Esophagus muscularis mucosa (tissue), 4 donors: ENCODE data around the gene KRTAP10-3. TPM values are rescaled to one million over a fixed set of nuclear protein-coding genes. Genes with fewer than 3 reads are reported as not detected.

Source experiments
- DNase-seq: peaks from one replicate; pipeline ENCODE4 v3.0.0-alpha.2; 2017; ENCODE audit errors: extremely low spot score
- H3K27ac ChIP-seq, 4 donors: fragments of 200-600 bp; sonication (generic); replicated peaks in 1 of 4; 1 replicate in 3 of 4; 2 replicates in 1 of 4; pipeline ENCODE4 v1.5.1; 2016 to 2019; ENCODE audit warnings: mild to moderate bottlenecking in 1 of 4
- H3K27me3 ChIP-seq, 4 donors: fragments of 200-600 bp; sonication (generic); one replicate each; pipeline versions ENCODE4 v1.5.1 to v1.6.0; 2016 to 2019
- H3K36me3 ChIP-seq, 4 donors: fragments of 200-600 bp; sonication (generic); one replicate each; pipeline ENCODE4 v1.5.1; 2016 to 2019
- H3K4me1 ChIP-seq, 4 donors: fragments of 200-600 bp; sonication (generic); one replicate each; pipeline ENCODE4 v1.5.1; 2016 to 2019
- H3K4me3 ChIP-seq, 4 donors: fragments of 200-600 bp; sonication (generic); 1 replicate in 2 of 4; 2 replicates in 2 of 4; pipeline ENCODE4 v1.5.1; 2016 to 2019; ENCODE audit warnings: mild to moderate bottlenecking in 4 of 4, moderate library complexity in 1 of 4
- H3K9me3 ChIP-seq, 4 donors: fragments of 200-600 bp; sonication (generic); 1 replicate in 3 of 4; 2 replicates in 1 of 4; pipeline ENCODE4 v1.5.1; 2016 to 2019
- CTCF ChIP-seq, 3 experiments: fragments of 200-600 bp in 2 of 3; fragments of 450-650 bp in 1 of 3; sonication (generic) in 2 of 3; IDR thresholded peaks; one replicate each; pipeline ENCODE4 v1.5.1; 2017 to 2019; ENCODE audit warnings: antibody characterized with exemption in 3 of 3, mild to moderate bottlenecking in 2 of 3, moderate library complexity in 1 of 3
- EP300 ChIP-seq: sonication (generic); formaldehyde crosslinking; IDR thresholded peaks from one replicate; pipeline ENCODE4 v1.6.1; 2017; ENCODE audit warnings: antibody characterized with exemption
- POLR2A ChIP-seq: fragments of 450-650 bp; IDR thresholded peaks from one replicate; pipeline ENCODE4 v1.6.1; 2017; ENCODE audit warnings: antibody characterized with exemption, moderate library complexity, mild to moderate bottlenecking, low read depth
- POLR2AphosphoS5 ChIP-seq, 2 donors: sonication (generic); formaldehyde crosslinking; IDR thresholded peaks; one replicate each; pipeline ENCODE4 v1.6.1; 2017; ENCODE audit warnings: antibody characterized with exemption in 2 of 2
- WGBS: methylation state at CpG from one replicate; pipeline ENCODE4 v1.1.5; 2018; 5-methylcytosine and 5-hydroxymethylcytosine counted together
- intact Hi-C: fragments of 100-400 bp; cut with DNase I; formaldehyde crosslinking; loops from one replicate; pipeline ENCODE4 v1.15.1; 2023
- total RNA-seq, 4 donors: library from RNA; depleted of rRNA; stranded (reverse); fragments of >200 nt; gene quantifications; one replicate each; pipeline versions ENCODE4 v1.1.0 to v1.2.1, GENCODE V29; 2016

KRTAP10-3 gene
- total RNA-seq, 4 donors from 2014 or later: not detected

DNA sequence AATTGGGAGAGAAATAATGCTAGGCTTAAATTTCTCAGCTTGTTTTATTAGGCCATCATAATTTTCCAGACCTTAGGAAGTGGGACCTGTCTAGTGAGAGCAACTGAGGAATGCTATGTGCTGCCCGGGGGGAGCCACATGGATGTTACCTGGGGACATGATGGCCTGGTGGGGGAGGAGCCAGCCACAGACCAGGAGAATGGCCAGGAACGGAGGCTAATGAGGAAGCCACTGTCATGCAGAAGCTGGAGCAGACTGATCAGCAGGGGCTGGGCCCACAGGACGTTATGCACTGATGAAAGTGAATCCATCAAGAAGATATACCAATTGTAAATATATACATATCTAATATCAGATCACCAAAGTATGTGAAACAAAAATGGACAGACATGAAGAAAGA, 14.0 kb downstream of the KRTAP10-3 start:
- peak; percentile 78 for DNase-seq
- Histone ChIP-seq H3K27ac (no peak overlapping the region), H3K9me3 (peaks cover 0 to 27% (median 8%) of the 10 kb centered on the region in 4 donors), H3K4me1 (peaks cover 0 to 10% (median 9%) of the 10 kb centered on the region in 4 donors), H3K4me3 (no peak overlapping the region), H3K36me3 (no peaks in the 10 kb centered on the region), H3K27me3 (peaks cover 0 to 21% (median 0%) of the 10 kb centered on the region in 4 donors)
- intact Hi-C loops: no loop called here
- 80% methylated on average over 3 of the region's 3 CpGs for WGBS
- no peak for TF ChIP-seq POLR2A
- TF ChIP-seq CTCF (IDR thresholded peaks at IDR 0.05): no peak
- TF ChIP-seq POLR2AphosphoS5 (IDR thresholded peaks at IDR 0.05): no peak
- TF ChIP-seq EP300: no peak

DNA sequence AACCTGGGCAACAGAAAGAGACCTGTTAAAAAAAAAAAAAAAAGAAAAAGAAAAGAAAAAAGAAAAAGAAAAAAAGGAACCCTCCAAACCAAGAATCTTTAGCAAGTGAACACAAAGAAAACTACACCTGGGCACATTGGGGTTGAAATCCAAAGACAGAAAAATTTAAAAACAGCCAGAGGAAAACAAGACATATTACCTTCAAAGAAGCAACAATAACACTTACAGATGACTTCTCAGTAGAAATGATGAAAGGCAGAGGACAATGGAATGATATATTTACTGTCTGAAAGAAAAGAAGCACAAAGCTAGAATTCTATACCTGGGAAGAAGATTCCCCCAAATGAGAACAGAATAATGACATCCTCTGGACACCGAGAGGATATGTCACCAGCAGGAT, 15.9 kb downstream of the KRTAP10-3 start:
- peaks cover 0 to 27% (median 8%) of the 10 kb centered on the region in 4 donors for H3K9me3 ChIP-seq
- H3K27ac ChIP-seq: no peak overlapping the region
- H3K27me3 ChIP-seq: peaks cover 0 to 21% (median 0%) of the 10 kb centered on the region in 4 donors
- TF ChIP-seq EP300 (no peak), POLR2AphosphoS5 (IDR thresholded peaks at IDR 0.05) (no peak), POLR2A (no peak), CTCF (IDR thresholded peaks at IDR 0.05) (no peak)
- intact Hi-C loops: no loop called here
- no peak overlapping the region for H3K4me3 ChIP-seq
- no peaks in the 10 kb centered on the region for H3K36me3 ChIP-seq
- DNase-seq: no peak
- WGBS: 84% methylated on average over 1 of the region's 1 CpG
- H3K4me1 ChIP-seq: no peaks in the 10 kb centered on the region

GRCh38 chr21:44540741-44541288, 17.8 kb downstream of the KRTAP10-3 start:
- intact Hi-C loops: no loop called here
- WGBS: 84% methylated on average over 11 of the region's 11 CpGs

GRCh38 chr21:44539991-44540666, 18.5 kb downstream of the KRTAP10-3 start, which contains the start of gene KRTAP10-1:
Gene KRTAP10-1, minus strand, starts transcription at chr21:44540195. Its CDS starts 45 bp downstream, at chr21:44540150.
- Histone ChIP-seq H3K9me3 (peaks cover 0 to 18% (median 4%) of the 10 kb centered on the region in 4 donors), H3K4me1 (no peaks in the 10 kb centered on the region), H3K4me3 (no peak within 1 kb of the TSS), H3K27ac (no peak within 1 kb of the TSS), H3K36me3 (no peaks in the 10 kb centered on the region), H3K27me3 (peaks cover 0 to 19% (median 0%) of the 10 kb centered on the region in 4 donors)
- 67% methylated on average over 14 of the region's 21 CpGs for WGBS
- intact Hi-C loops: no loop called here
- DNase-seq: peak; percentile 31
- TF ChIP-seq EP300 (no peak), POLR2AphosphoS5 (IDR thresholded peaks at IDR 0.05) (no peak), POLR2A (no peak), CTCF (IDR thresholded peaks at IDR 0.05) (no peak)

More at GRCh38 chr21:44540741-44541288, 17.8 kb downstream of the KRTAP10-3 start:
- H3K27me3 ChIP-seq: peaks cover 0 to 19% (median 0%) of the 10 kb centered on the region in 4 donors
- peaks cover 0 to 18% (median 4%) of the 10 kb centered on the region in 4 donors for H3K9me3 ChIP-seq
- no peak for DNase-seq
- H3K27ac ChIP-seq: no peak overlapping the region
- H3K36me3 ChIP-seq: no peaks in the 10 kb centered on the region
- no peak overlapping the region for H3K4me3 ChIP-seq
- TF ChIP-seq POLR2A (no peak), EP300 (no peak), CTCF (IDR thresholded peaks at IDR 0.05) (no peak), POLR2AphosphoS5 (IDR thresholded peaks at IDR 0.05) (no peak)
- H3K4me1 ChIP-seq: no peaks in the 10 kb centered on the region
